Mesendoderm (in vitro differentiated cells): Measurements from ENCODE around the gene RFXANK.
"Not testable (repeated sequence)": the region's sequence is repeated elsewhere in the genome, so short reads cannot be mapped to it uniquely, and the experiment has no call there.

Experiments used
- DNase-seq: peaks from one replicate; pipeline ENCODE4 v3.0.0; 2013
- H2AK5ac ChIP-seq: 2 replicates; pipeline ENCODE4 v1.6.1; 2013; ENCODE audit warnings: low read length, inconsistent platforms
- H2BK120ac ChIP-seq: 2 replicates; pipeline ENCODE4 v1.6.1; 2013; ENCODE audit warnings: low read depth, mild to moderate bottlenecking, low read length, moderate library complexity, mixed read lengths
- H2BK15ac ChIP-seq: replicated peaks from 2 replicates; pipeline ENCODE4 v1.6.1; 2013; ENCODE audit warnings: low read depth, mild to moderate bottlenecking, moderate library complexity
- H2BK5ac ChIP-seq: 2 replicates; pipeline ENCODE4 v1.6.1; 2013; ENCODE audit warnings: low read length, inconsistent platforms
- H3K18ac ChIP-seq: 2 replicates; pipeline ENCODE4 v1.6.1; 2013; ENCODE audit warnings: mild to moderate bottlenecking, low read length, mixed read lengths
- H3K23ac ChIP-seq: one replicate; pipeline ENCODE4 v1.6.1; 2013; ENCODE audit warnings: low read length
- H3K27ac ChIP-seq: 2 replicates; pipeline ENCODE4 v1.5.1; 2013; ENCODE audit warnings: low read depth, mild to moderate bottlenecking, inconsistent platforms, low read length, moderate library complexity
- H3K27me3 ChIP-seq: 2 replicates; pipeline ENCODE4 v1.6.1; 2013; ENCODE audit warnings: low read length, control low read depth, mild to moderate bottlenecking, inconsistent platforms; ENCODE audit not compliant: insufficient read depth, poor library complexity
- H3K36me3 ChIP-seq: 2 replicates; pipeline ENCODE4 v1.6.1; 2013; ENCODE audit warnings: low read length, inconsistent platforms; ENCODE audit not compliant: control insufficient read depth, insufficient read depth
- H3K4ac ChIP-seq: one replicate; pipeline ENCODE4 v1.6.1; 2013; ENCODE audit warnings: low read depth, mild to moderate bottlenecking, low read length, moderate library complexity
- H3K4me1 ChIP-seq: 2 replicates; pipeline ENCODE4 v1.6.1; 2013; ENCODE audit warnings: low read depth, low read length, inconsistent platforms; ENCODE audit not compliant: control insufficient read depth
- H3K4me2 ChIP-seq: 2 replicates; pipeline ENCODE4 v1.6.1; 2013; ENCODE audit warnings: low read length
- H3K4me3 ChIP-seq: 2 replicates; pipeline ENCODE4 v1.5.1; 2013; ENCODE audit warnings: mild to moderate bottlenecking, low read length
- H3K56ac ChIP-seq: one replicate; pipeline ENCODE4 v1.6.1; 2013; ENCODE audit warnings: low read length
- H3K79me1 ChIP-seq: 2 replicates; pipeline ENCODE4 v1.6.1; 2013; ENCODE audit warnings: low read length, inconsistent platforms
- H3K79me2 ChIP-seq: 2 replicates; pipeline ENCODE4 v1.6.1; 2013; ENCODE audit warnings: mild to moderate bottlenecking, low read length; ENCODE audit not compliant: control insufficient read depth, insufficient read depth
- H3K9ac ChIP-seq: 2 replicates; pipeline ENCODE4 v1.6.1; 2013; ENCODE audit warnings: low read length, inconsistent platforms
- H4K5ac ChIP-seq: one replicate; pipeline ENCODE4 v1.6.1; 2013; ENCODE audit warnings: low read length
- H4K8ac ChIP-seq: one replicate; pipeline ENCODE4 v1.6.1; 2013; ENCODE audit warnings: low read depth, mild to moderate bottlenecking, control low read depth, low read length, moderate library complexity
- WGBS: extraction: QIAGEN DNeasy Blood & Tissue Kit; methylation state at CpG from one replicate; pipeline ENCODE4 v1.1.7; 2013; ENCODE audit warnings: low lambda C conversion rate, missing lambda C conversion rate; ENCODE audit not compliant: insufficient coverage; ENCODE audit errors: extremely low coverage; 5-methylcytosine and 5-hydroxymethylcytosine counted together

Gene RFXANK

DNA sequence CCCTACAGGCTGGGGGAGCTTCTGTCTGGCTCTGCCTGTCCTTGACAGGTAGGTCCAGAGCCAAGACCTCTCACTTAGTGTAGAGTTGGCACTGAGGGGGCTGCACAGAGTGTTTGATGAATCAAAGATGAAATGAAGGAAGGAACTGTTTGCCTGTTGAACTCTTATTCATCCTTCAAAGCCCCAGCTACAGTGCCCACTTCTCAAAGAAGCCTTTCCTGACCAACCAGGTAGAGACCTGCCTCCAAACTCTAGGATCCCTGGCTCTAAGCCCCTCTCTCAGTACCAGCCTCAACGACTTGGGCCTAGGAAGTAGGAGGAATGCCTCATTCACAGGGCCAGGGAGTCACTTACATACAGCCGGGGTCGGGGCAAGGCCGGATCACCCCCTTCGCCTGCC lies 44.7 kb upstream of the RFXANK start:
- no peak overlapping the region for H3K23ac ChIP-seq
- no CpG with 5 or more reads among the region's 5 CpGs for WGBS
- no peak overlapping the region for H3K27ac ChIP-seq
- no peaks in the 10 kb centered on the region for H3K27me3 ChIP-seq
- H3K36me3 ChIP-seq: no peaks in the 10 kb centered on the region
- no peak for DNase-seq
- H3K4ac ChIP-seq: no peak overlapping the region
- no peak overlapping the region for H2AK5ac ChIP-seq
- no peak overlapping the region for H3K4me2 ChIP-seq
- H3K4me3 ChIP-seq: no peak overlapping the region
- no peak overlapping the region for H2BK15ac ChIP-seq
- no peaks in the 10 kb centered on the region for H3K79me2 ChIP-seq
- no peaks in the 10 kb centered on the region for H3K4me1 ChIP-seq
- H2BK120ac ChIP-seq: no peak overlapping the region
- no peak overlapping the region for H3K56ac ChIP-seq
- H2BK5ac ChIP-seq: no peak overlapping the region
- H3K18ac ChIP-seq: no peak overlapping the region
- H3K9ac ChIP-seq: no peak overlapping the region
- no peaks in the 10 kb centered on the region for H3K79me1 ChIP-seq
- H4K8ac ChIP-seq: no peak overlapping the region
- no peak overlapping the region for H4K5ac ChIP-seq

DNA sequence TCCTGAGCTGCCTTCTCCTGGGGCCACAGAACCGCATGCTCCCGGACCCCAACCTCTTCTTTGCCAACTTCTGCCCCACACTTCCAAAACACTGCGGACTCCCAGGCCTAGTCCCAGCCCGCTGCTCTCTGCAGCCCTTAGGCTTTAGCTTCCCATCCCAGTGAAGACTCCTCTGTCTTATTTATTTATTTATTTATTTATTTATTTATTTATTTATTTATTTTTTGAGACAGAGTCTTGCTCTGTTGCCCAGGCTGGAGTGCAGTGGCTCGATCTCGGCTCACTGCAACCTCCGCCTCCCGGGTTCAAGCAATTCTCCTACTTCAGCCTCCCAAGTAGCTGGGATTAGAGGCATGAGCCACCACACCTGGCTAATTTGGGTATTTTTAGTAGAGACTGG lies 43.6 kb upstream of the RFXANK start:
- not testable (repeated sequence) for H3K18ac ChIP-seq, H3K79me1 ChIP-seq, H3K9ac ChIP-seq, H3K79me2 ChIP-seq, H2AK5ac ChIP-seq, H3K4ac ChIP-seq, H4K8ac ChIP-seq, H2BK120ac ChIP-seq, H3K23ac ChIP-seq, H3K56ac ChIP-seq, H3K4me3 ChIP-seq, H3K36me3 ChIP-seq, H2BK5ac ChIP-seq, H2BK15ac ChIP-seq, H3K27ac ChIP-seq, H3K4me2 ChIP-seq, H3K4me1 ChIP-seq, H3K27me3 ChIP-seq, H4K5ac ChIP-seq, DNase-seq
- WGBS: no CpG with 5 or more reads among the region's 8 CpGs

GRCh38 chr19:19149435-19149834 lies 42.6 kb upstream of the RFXANK start:
- Histone ChIP-seq H3K9ac (no peak overlapping the region), H2BK120ac (no peak overlapping the region), H2AK5ac (no peak overlapping the region), H3K27me3 (no peaks in the 10 kb centered on the region), H3K56ac (no peak overlapping the region), H3K4ac (no peak overlapping the region), H3K4me1 (no peaks in the 10 kb centered on the region), H3K79me2 (no peaks in the 10 kb centered on the region), H3K4me3 (no peak overlapping the region), H2BK5ac (no peak overlapping the region), H3K36me3 (no peaks in the 10 kb centered on the region), H4K8ac (no peak overlapping the region), H3K23ac (no peak overlapping the region), H3K27ac (no peak overlapping the region), H4K5ac (no peak overlapping the region), H3K79me1 (no peaks in the 10 kb centered on the region), H2BK15ac (no peak overlapping the region), H3K18ac (no peak overlapping the region), H3K4me2 (no peak overlapping the region)
- WGBS: no CpG with 5 or more reads among the region's 2 CpGs
- DNase-seq: no peak

DNA sequence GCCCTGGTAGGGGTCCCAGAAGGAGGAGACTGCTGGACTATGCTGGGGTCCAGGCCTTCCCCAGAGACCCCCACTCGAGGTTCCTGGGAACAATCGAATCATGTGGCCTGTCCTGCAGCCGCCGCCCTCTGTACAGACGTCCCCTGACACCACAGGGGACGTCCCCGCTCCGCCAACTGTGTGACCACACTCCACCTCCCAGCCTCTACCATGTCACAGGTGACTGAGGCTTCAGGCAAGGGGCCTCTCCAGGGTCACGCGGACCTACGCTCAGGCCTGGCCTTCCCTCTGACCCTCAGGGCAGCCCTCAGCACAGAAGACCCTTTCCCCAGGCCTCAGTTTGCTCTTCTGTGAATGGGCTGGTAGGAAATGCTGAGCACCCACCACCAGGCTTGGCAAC lies 40.6 kb upstream of the RFXANK start:
- H4K5ac ChIP-seq: no peak overlapping the region
- no peak overlapping the region for H3K23ac ChIP-seq
- H3K4me1 ChIP-seq: no peaks in the 10 kb centered on the region
- H3K27me3 ChIP-seq: no peaks in the 10 kb centered on the region
- H3K9ac ChIP-seq: no peak overlapping the region
- no peak overlapping the region for H3K18ac ChIP-seq
- no peak overlapping the region for H3K27ac ChIP-seq
- H3K4me2 ChIP-seq: no peak overlapping the region
- H4K8ac ChIP-seq: no peak overlapping the region
- H3K4ac ChIP-seq: no peak overlapping the region
- H2AK5ac ChIP-seq: no peak overlapping the region
- no peak overlapping the region for H2BK5ac ChIP-seq
- no peak overlapping the region for H3K56ac ChIP-seq
- no peak overlapping the region for H2BK15ac ChIP-seq
- no CpG with 5 or more reads among the region's 11 CpGs for WGBS
- no peak for DNase-seq
- no peak overlapping the region for H3K4me3 ChIP-seq
- H3K79me2 ChIP-seq: no peaks in the 10 kb centered on the region
- H2BK120ac ChIP-seq: no peak overlapping the region
- H3K36me3 ChIP-seq: no peaks in the 10 kb centered on the region
- no peaks in the 10 kb centered on the region for H3K79me1 ChIP-seq

GRCh38 chr19:19152668-19153384 lies 39.2 kb upstream of the RFXANK start:
- no CpG with 5 or more reads among the region's 13 CpGs for WGBS
- no peak overlapping the region for H2BK120ac ChIP-seq

More at GRCh38 chr19:19152668-19153384, 39.2 kb upstream of the RFXANK start:
- H3K27ac ChIP-seq: no peak overlapping the region
- no peaks in the 10 kb centered on the region for H3K36me3 ChIP-seq
- no peak overlapping the region for H4K8ac ChIP-seq
- no peaks in the 10 kb centered on the region for H3K79me1 ChIP-seq
- H4K5ac ChIP-seq: no peak overlapping the region
- H3K79me2 ChIP-seq: no peaks in the 10 kb centered on the region
- H3K56ac ChIP-seq: no peak overlapping the region
- H3K4me3 ChIP-seq: no peak overlapping the region
- H3K23ac ChIP-seq: no peak overlapping the region
- H3K27me3 ChIP-seq: no peaks in the 10 kb centered on the region
- no peak overlapping the region for H2BK15ac ChIP-seq
- H3K9ac ChIP-seq: no peak overlapping the region
- no peak overlapping the region for H2BK5ac ChIP-seq
- no peak for DNase-seq
- no peak overlapping the region for H3K4me2 ChIP-seq
- no peaks in the 10 kb centered on the region for H3K4me1 ChIP-seq
- no peak overlapping the region for H3K4ac ChIP-seq
- no peak overlapping the region for H2AK5ac ChIP-seq
- no peak overlapping the region for H3K18ac ChIP-seq
